NCI-H1417 (cell line): ENCODE data around the gene KIRREL3.

ENCODE experiments used
- DNase-seq, 3 experiments: peaks; one replicate each; lab custom pipeline; 2025; lab: John Stamatoyannopoulos, UW

Gene KIRREL3

GRCh38 chr11:126739499-126740145, 260.9 kb downstream of the KIRREL3 start:
- peak in 1 of 3 experiments; percentile 39 for DNase-seq

GRCh38 chr11:126738295-126739031, 262.1 kb downstream of the KIRREL3 start:
- DNase-seq: peak in 1 of 3 experiments; percentile 30

DNA sequence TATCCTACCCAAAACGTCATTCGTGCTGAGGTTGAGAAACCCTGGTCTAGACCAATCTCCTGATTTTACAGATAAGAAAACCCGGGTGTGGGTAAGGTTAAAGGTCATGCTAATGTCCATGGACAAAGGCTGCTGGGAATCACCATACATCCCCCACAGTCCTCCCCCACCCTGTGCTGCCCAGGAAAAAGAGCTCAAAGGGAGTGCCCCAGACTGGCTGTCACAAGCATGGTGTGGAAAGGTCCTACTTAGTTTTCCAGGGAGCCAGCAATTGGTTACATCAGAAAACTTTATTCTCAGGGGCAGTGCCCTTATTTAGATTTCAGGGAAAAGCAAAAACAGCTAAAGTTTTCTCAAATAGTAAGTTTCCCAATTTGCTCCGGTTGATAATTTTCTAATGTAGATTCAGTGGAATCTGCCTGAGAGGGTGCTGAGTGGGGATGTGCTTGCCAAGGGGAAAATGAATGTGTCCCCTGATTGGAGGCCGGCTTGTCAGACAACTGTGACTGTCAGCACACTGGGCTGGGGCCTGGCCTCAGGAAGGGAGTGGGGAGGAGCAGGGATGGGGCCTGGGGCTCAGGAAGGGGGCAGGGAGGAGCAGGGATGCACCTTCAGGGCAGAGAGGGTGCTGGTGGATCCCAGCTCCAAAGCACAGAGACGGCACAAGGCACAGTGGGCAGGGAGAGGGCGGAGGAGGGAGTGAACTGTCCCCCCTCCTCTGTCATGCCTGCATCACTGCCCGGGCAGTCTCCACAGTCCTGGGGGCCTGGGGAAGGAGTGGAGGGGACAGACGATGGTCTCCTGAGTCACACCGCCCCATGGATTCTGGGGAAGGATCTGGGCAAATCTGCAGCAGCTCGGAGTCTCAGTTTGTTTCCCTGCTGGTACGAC, 263.6 kb downstream of the KIRREL3 start:
- no peak for DNase-seq

GRCh38 chr11:126734752-126735151, 265.8 kb downstream of the KIRREL3 start:
- no peak for DNase-seq

- peak in 1 of 3 experiments; percentile 30 for DNase-seq
Observed at GRCh38 chr11:126733685-126734084, 266.9 kb downstream of the KIRREL3 start.

- no peak for DNase-seq
Observed at GRCh38 chr11:126732981-126733380, 267.6 kb downstream of the KIRREL3 start.

GRCh38 chr11:126731576-126732142, 268.9 kb downstream of the KIRREL3 start:
- DNase-seq: no peak

GRCh38 chr11:126727381-126727780, 273.2 kb downstream of the KIRREL3 start:
- no peak for DNase-seq

- DNase-seq: no peak
Observed at GRCh38 chr11:126725521-126725920, 275.0 kb downstream of the KIRREL3 start.

- no peak for DNase-seq
Observed at GRCh38 chr11:126725043-126725442, 275.5 kb downstream of the KIRREL3 start.

DNA sequence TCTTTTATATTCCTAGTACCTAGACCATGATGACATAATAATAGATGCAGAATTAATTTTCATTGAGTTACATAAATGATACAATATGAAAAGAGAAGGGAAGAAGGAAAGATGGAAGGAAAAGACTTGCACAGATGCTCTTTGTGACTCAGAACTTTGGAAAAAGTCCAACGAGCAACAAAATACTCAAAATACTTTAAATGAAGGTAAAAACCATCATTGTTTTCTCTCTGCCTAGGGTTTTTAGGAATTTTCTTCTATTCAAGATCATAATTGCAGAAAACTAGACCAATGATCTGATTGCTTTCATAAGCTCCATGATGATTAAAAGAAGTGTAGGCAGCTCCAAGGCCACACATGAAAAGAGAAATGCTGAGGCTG, 276.9 kb downstream of the KIRREL3 start:
- DNase-seq: no peak

DNA sequence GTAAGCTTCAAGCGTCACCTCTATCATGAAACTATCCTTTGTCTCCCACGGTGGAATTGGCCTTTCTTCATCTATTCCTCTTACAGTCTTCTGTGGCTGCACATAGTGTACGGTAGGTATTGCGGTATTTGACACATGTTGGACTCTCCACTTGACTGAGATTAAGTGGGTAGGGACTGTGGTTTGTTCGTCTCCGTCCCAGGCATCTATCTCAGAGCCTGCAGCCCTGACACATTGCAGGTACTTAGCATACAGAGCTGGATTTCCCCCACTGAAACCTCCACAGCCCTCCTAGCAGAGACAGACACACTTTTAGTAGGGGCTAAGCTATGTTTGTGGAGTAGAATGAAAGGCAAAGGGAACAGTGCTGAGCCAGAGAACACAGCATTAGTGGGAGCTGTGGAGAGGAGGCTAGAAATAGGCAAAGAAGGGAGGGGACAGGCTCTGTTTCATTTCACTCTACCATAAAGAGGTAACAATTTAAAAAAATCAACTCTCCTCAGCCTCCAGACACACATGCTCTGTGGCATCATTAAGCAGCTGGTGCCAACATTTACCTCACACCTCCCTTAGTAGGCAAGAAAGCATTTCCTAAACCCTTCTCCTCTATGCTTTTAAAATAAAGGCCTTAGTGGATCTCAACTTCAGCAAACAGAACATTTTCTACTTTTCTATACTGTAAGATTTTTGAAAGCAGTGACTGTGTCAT, 277.5 kb downstream of the KIRREL3 start:
- DNase-seq: no peak

GRCh38 chr11:126722006-126722736, 278.4 kb downstream of the KIRREL3 start:
- no peak for DNase-seq

- DNase-seq: peak in 2 of 3 experiments; percentile 31 to 60
Observed at GRCh38 chr11:126720539-126721235, 279.9 kb downstream of the KIRREL3 start.

- DNase-seq: no peak
Observed at GRCh38 chr11:126719740-126720139, 280.8 kb downstream of the KIRREL3 start.

GRCh38 chr11:126718276-126718675, 282.3 kb downstream of the KIRREL3 start:
- DNase-seq: no peak

DNA sequence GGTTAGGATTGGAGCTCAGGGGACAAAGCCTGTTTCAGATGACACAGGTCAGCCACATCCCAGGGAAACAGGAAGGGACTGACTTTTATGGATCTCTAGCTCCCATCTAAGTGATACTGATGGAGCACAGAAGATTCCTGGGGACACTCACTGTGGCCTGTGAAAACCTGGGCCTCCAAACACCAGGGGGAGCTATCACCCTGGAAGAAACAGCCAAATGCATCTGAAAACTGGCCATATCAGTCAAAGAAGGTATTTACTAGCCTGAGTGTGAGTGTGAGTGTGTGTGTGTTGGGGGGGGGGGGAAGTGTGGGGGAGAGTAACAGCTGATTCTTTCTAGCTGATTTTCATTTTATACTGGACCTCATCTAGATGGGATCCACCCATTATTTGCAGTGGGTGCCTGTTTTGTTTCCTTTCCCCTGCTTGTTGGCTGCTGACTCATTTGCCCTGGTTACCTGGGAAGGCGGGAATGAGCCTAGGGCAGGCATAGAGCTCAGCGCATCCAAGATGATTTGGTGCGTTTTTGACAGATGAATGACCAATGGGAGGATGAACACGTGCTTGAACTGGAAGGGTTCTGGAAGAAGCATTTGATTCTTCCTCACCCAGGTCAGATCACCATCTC, 284.0 kb downstream of the KIRREL3 start:
- peak; percentile 57 to 82 (median 62) for DNase-seq

DNA sequence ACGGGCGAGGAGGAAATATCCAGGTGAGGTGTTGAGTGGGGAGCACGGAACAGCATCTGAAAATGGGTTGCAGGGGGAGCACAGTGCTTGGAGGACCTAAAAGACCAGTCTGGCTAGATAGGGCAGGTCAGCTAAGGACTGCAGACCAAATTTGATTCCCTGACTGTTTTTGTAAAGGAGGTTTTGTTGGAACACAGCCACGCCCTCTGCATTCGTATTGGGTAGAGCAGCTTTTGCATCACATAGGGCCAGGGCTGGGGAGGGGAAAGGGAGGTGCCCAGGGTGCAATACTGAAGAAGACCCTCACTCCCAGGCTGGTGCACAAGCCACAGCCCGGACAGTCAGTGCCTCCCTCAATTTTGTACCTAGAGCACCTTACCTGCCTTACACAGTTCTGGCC, 286.8 kb downstream of the KIRREL3 start:
- DNase-seq: no peak

GRCh38 chr11:126711977-126712625, 288.5 kb downstream of the KIRREL3 start:
- no peak for DNase-seq
